ENCODE results near the gene CDC42EP4.
"Not testable (repeated sequence)": the region's sequence is repeated elsewhere in the genome, so short reads cannot be mapped to it uniquely, and the experiment has no call there.

Gene CDC42EP4

GRCh38 chr17:73274490-73274889, 37.3 kb downstream of the CDC42EP4 start:
- DNase-seq = no peak

- no peak for DNase-seq
Observed at GRCh38 chr17:73272906-73273218, 38.9 kb downstream of the CDC42EP4 start.

GRCh38 chr17:73271072-73271471, 40.7 kb downstream of the CDC42EP4 start:
- DNase-seq = no peak

- no peak for DNase-seq
Observed at GRCh38 chr17:73269791-73270190, 42.0 kb downstream of the CDC42EP4 start.

- no peak for DNase-seq
Observed at GRCh38 chr17:73269329-73269615, 42.5 kb downstream of the CDC42EP4 start.

- DNase-seq = no peak
Observed at GRCh38 chr17:73268582-73269328, 43.0 kb downstream of the CDC42EP4 start.

GRCh38 chr17:73267648-73268537, 43.9 kb downstream of the CDC42EP4 start:
- no peak for DNase-seq

- no peak for DNase-seq
Observed at GRCh38 chr17:73266796-73267195, 45.0 kb downstream of the CDC42EP4 start.

- DNase-seq = no peak
Observed at GRCh38 chr17:73265646-73266640, 45.9 kb downstream of the CDC42EP4 start.

GRCh38 chr17:73264448-73264847, 47.4 kb downstream of the CDC42EP4 start:
- not testable (repeated sequence) for DNase-seq

- no peak for DNase-seq
Observed at GRCh38 chr17:73262676-73263642, 48.8 kb downstream of the CDC42EP4 start.

GRCh38 chr17:73261952-73262675, 49.7 kb downstream of the CDC42EP4 start:
- DNase-seq = no peak

GRCh38 chr17:73261617-73261951, 50.2 kb downstream of the CDC42EP4 start, which contains the start of gene CPSF4L:
TSS of gene CPSF4L (minus strand) at chr17:73261880. CDS start at chr17:73261818, 62 bp downstream.
- no peak for DNase-seq

GRCh38 chr17:73257516-73257915, 54.3 kb downstream of the CDC42EP4 start:
- no peak for DNase-seq

- no peak for DNase-seq
Observed at GRCh38 chr17:73256220-73256619, 55.6 kb downstream of the CDC42EP4 start.

- DNase-seq = no peak
Observed at GRCh38 chr17:73255671-73256181, 56.1 kb downstream of the CDC42EP4 start.

- no peak for DNase-seq
Observed at GRCh38 chr17:73251871-73252270, 59.9 kb downstream of the CDC42EP4 start.

- no peak for DNase-seq
Observed at GRCh38 chr17:73250851-73251640, 60.8 kb downstream of the CDC42EP4 start.

GRCh38 chr17:73249700-73250099, 62.1 kb downstream of the CDC42EP4 start:
- DNase-seq = no peak

- no peak for DNase-seq
Observed at GRCh38 chr17:73248532-73248931, 63.3 kb downstream of the CDC42EP4 start.
